Measurements from ENCODE around the gene APOBEC4.

Gene APOBEC4, protein sequence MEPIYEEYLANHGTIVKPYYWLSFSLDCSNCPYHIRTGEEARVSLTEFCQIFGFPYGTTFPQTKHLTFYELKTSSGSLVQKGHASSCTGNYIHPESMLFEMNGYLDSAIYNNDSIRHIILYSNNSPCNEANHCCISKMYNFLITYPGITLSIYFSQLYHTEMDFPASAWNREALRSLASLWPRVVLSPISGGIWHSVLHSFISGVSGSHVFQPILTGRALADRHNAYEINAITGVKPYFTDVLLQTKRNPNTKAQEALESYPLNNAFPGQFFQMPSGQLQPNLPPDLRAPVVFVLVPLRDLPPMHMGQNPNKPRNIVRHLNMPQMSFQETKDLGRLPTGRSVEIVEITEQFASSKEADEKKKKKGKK

DNA sequence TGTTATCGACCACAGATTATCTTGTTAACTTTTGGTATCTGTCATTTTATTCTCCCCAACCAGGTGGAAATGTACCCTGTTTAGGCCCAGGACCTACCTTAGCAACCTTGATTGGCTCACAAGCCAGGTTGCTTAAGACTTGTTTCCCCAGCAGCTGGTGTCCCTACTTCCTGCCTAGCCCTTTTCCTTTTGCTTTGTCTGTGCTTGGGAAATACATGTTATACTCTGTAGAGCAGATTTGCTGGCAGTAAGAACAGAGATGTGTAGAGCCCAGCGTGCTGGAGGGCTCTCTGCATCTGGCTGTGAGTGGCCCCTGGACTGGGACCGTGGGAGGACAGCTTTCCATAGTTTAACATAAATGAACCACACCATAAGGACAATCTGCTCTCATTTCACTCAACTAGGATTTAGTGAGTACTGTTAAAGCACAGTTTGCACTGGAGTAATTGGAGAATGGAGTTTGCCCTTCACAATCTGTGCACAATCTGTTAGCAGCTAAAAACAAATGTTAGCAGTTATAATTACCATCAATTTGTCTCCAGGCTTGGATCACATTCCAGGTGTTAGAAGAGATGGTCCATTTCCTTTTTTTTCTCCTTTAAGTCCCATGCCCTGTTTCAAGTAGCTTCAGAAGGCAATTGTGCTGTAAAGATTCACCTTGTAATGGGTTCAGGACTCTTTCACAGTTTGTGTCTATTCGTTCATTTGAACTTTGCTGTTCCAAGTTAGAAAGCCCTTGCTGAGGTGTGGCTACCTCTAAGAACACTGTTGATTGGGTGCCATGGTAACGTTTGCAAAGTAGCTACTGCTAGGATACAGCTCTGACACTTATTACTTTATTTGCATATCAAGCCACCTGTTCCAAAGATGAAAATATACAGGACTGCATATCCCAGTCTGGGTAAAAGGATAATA, at the start of gene APOBEC4:
APOBEC4 (minus strand) TSS at position 770 of the 915 bp plus-strand sequence. CDS start 4,535 bp downstream, outside the sequence.
- no peak for DNase-seq (ENCODE audit: extremely low read depth, low read depth)
- TF ChIP-seq, protein P1, sequence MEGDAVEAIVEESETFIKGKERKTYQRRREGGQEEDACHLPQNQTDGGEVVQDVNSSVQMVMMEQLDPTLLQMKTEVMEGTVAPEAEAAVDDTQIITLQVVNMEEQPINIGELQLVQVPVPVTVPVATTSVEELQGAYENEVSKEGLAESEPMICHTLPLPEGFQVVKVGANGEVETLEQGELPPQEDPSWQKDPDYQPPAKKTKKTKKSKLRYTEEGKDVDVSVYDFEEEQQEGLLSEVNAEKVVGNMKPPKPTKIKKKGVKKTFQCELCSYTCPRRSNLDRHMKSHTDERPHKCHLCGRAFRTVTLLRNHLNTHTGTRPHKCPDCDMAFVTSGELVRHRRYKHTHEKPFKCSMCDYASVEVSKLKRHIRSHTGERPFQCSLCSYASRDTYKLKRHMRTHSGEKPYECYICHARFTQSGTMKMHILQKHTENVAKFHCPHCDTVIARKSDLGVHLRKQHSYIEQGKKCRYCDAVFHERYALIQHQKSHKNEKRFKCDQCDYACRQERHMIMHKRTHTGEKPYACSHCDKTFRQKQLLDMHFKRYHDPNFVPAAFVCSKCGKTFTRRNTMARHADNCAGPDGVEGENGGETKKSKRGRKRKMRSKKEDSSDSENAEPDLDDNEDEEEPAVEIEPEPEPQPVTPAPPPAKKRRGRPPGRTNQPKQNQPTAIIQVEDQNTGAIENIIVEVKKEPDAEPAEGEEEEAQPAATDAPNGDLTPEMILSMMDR (IDR thresholded peaks at IDR 0.05; ENCODE audit: low read depth, low read length): no peak

DNA sequence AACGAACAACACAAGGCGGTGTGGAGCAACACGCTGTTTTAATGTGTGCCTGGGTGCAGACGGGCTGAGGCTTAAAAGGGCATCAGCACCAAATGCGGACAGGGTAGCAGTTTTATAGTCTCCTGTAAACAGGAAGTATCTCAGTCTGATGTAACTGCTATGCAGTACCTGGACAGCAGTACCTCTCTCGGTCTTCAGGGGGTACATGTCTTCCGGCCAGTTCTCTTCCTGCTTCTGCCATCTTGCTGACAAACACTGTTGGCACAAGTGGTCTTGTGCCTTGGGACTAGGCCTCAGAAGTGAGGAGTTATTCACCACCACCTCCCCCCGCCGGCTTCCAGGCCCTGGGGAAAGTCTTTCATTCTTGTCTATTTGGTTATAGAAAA, 49.7 kb upstream of the APOBEC4 start:
- TF ChIP-seq, protein P1 (IDR thresholded peaks at IDR 0.05; ENCODE audit: low read depth, low read length): no peak
- no peak for DNase-seq (ENCODE audit: extremely low read depth, low read depth)

DNA sequence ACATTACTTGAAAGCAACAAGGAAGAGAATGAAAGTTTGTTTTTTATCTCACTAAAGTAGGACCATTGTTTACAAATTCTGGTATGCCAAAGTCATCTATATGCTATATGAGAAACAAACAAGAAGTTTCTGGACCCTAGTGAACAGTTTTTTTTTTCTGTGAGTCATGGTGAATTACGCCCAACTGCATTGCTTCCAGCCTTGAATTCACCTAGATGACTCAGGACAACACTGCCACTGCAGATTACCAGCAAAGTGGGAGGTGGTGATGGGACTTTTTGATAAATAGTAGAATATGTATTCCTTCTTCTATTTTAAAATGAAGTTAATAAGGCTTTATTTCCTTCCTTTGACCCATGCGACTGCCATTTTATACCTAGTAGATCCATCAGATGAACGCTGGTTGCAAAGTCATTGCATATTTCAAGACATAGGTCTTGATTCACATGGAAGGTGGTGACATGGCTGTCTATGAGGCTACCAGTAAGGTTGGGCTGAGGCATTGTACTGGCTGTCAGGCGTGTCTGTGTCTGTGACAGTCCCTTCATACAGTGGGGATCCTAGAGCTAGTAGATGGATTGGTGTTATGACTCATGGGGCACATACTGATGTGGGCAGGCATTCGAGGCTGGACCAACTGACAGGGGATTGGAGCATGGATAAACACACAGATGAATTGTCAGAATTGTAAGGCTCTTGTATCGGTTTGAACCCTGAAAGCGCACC, 49.1 kb upstream of the APOBEC4 start:
- TF ChIP-seq, protein P1 (IDR thresholded peaks at IDR 0.05; ENCODE audit: low read depth, low read length): no peak
- DNase-seq (ENCODE audit: extremely low read depth, low read depth): no peak

DNA sequence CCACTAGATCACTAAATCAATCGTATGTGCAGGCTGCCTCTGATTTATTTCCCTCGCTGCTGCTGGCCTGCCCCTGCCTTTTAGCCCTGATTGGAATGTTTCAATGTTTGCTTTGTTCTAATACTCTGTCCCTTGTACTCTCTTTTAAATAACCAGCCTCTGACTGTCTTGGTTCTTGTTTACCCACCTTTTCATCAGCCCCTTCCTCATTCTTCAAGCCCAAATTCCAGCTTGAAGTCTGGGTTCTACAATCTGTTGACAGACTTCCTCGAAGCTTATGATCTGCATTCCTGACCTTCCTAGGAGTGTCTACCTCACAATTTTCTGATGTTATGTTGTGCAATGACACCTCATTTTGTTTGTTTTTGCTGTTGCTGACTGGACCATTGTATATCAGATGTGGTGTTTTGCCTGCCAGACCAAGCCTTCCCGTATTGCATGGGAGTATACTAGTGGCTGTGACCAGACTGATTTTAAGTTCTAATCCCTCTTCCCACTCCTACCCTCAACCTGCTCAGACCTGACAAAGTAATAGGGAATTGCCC, 46.6 kb upstream of the APOBEC4 start:
- DNase-seq (ENCODE audit: extremely low read depth, low read depth): no peak
- TF ChIP-seq, protein P1 (IDR thresholded peaks at IDR 0.05; ENCODE audit: low read depth, low read length): no peak

DNA sequence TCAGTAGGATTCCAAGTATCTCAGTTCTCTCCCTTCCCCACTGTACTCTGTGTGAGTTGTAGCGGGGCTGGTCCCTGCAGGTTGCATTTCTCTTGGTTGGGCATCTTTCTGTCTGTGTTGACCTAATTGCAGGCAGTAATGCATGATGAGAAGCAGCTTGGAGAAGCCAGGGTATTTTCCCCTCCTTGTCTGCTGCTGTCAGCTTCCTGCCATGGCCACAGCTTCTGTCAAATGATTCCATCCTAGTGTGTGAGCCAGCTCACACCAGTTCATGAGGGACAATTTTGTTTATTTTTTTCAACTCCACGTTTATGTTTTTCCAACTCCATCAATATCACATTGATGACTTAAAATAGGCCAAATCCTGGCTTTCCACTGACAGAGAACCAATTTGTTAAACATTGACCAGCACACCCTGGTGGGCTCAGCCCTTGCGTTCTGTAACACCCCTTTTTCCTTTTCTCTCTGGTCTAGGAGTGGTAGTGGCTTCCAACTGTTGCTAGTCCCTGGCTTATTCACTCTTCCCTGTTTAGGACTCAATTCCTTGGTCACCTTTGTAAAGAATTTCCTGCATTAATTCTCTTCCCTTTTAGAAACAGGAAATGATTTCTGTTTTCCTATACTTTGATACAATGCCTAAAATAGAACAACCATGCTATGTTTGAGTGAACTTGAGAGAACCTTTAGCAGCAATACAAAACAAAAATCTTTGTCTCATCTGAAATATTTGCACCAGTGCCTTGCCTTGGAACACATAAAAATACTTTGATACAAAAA, 44.9 kb upstream of the APOBEC4 start:
- TF ChIP-seq, protein P1 (IDR thresholded peaks at IDR 0.05; ENCODE audit: low read depth, low read length): no peak
- DNase-seq (ENCODE audit: extremely low read depth, low read depth): no peak

DNA sequence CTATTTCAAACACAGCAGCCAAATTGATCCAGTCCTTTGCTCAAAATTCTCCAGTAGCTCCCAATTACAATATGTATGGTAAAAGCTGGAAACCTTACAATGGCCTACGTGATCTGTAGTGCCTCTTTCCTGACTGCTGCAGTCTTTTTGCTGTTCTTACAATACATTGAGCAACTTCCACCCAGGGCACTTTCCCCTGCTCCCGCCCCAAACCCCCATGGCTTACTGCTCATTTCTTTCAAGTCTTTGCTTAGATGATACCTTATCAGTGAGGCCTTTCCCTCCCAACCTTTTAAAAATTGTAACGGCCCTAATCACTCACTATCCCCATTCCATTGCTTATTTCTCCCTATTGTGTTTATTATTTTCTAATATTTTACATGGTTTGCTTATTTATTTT, 43.9 kb upstream of the APOBEC4 start:
- no peak for DNase-seq (ENCODE audit: extremely low read depth, low read depth)
- TF ChIP-seq, protein P1 (IDR thresholded peaks at IDR 0.05; ENCODE audit: low read depth, low read length): no peak

All from AG09319 (cell line).